Esophagus squamous epithelium (tissue), 5 donors: ENCODE measurements around the gene C1orf52. TPM values are rescaled to one million over a fixed set of nuclear protein-coding genes. Genes with fewer than 3 reads are reported as not detected.

Source experiments
- DNase-seq: peaks from one replicate; lab custom pipeline; 2025; lab: John Stamatoyannopoulos, UW
- H3K27ac ChIP-seq, 4 donors: fragments of 200-600 bp; sonication (generic); one replicate each; pipeline ENCODE4 v1.5.1; 2016 to 2019; ENCODE audit warnings: mild to moderate bottlenecking in 1 of 4
- H3K27me3 ChIP-seq, 4 donors: fragments of 200-600 bp; sonication (generic); 1 replicate in 3 of 4; 2 replicates in 1 of 4; pipeline versions ENCODE4 v1.5.1 to v1.6.0; 2017 to 2021; ENCODE audit warnings: antibody characterized with exemption in 1 of 4
- H3K36me3 ChIP-seq, 3 donors: fragments of 200-600 bp; sonication (generic); one replicate each; pipeline ENCODE4 v1.5.1; 2016 to 2019
- H3K4me1 ChIP-seq, 3 donors: fragments of 200-600 bp; sonication (generic); one replicate each; pipeline ENCODE4 v1.5.1; 2017 to 2019
- H3K4me3 ChIP-seq, 4 donors: fragments of 200-600 bp; sonication (generic); 1 replicate in 3 of 4; 2 replicates in 1 of 4; pipeline ENCODE4 v1.5.1; 2016 to 2019; ENCODE audit warnings: mild to moderate bottlenecking in 2 of 4, moderate library complexity in 1 of 4
- H3K9me3 ChIP-seq, 3 donors: fragments of 200-600 bp; sonication (generic); one replicate each; pipeline ENCODE4 v1.5.1; 2016 to 2019
- CTCF ChIP-seq, 6 experiments: fragments of 450-650 bp in 4 of 6; fragments of 200-600 bp in 2 of 6; sonication (generic) in 2 of 6; IDR thresholded peaks; one replicate each; pipeline ENCODE4 v1.5.1; 2016 to 2019; ENCODE audit warnings: antibody characterized with exemption in 6 of 6, mild to moderate bottlenecking in 4 of 6, moderate library complexity in 4 of 6
- POLR2A ChIP-seq, 4 donors: fragments of 450-650 bp; IDR thresholded peaks; one replicate each; pipeline ENCODE4 v1.6.1; 2017; ENCODE audit warnings: antibody characterized with exemption in 4 of 4, mild to moderate bottlenecking in 4 of 4, moderate library complexity in 3 of 4
- WGBS, 2 donors: methylation state at CpG; one replicate each; pipeline ENCODE4 v1.1.5; 2018; 5-methylcytosine and 5-hydroxymethylcytosine counted together
- intact Hi-C: fragments of 100-400 bp; cut with DNase I; formaldehyde crosslinking; loops from one replicate; pipeline ENCODE4 v1.15.0; 2022
- total RNA-seq, 4 donors: library from RNA; depleted of rRNA; stranded (reverse); fragments of >200 nt; gene quantifications; one replicate each; pipeline ENCODE4 v1.1.0, GENCODE V29; 2016
- donor health status: DM: yes; HTN: yes; CAD: no.

The C1orf52 gene
- total RNA-seq, 4 donors from 2014 or later = 9.1 to 15.2 (median 12.2) TPM

- no peaks in the 10 kb centered on the region for H3K36me3 ChIP-seq
- H3K9me3 ChIP-seq = no peaks in the 10 kb centered on the region
- WGBS, 2 donors = 78 to 82% methylated on average over 2 of the region's 2 CpGs
- TF ChIP-seq CTCF (IDR thresholded peaks at IDR 0.05) (no peak), POLR2A (IDR thresholded peaks at IDR 0.05) (no peak)
- H3K4me3 ChIP-seq = no peak overlapping the region
- H3K27ac ChIP-seq = no peak overlapping the region
- peaks cover 0 to 36% (median 0%) of the 10 kb centered on the region in 4 donors for H3K27me3 ChIP-seq
- intact Hi-C loops = no loop called here
- H3K4me1 ChIP-seq = peaks cover 0 to 37% (median 5%) of the 10 kb centered on the region in 3 donors
- DNase-seq = no peak
Observed at GRCh38 chr1:85203573-85204171, 55.8 kb downstream of the C1orf52 start.

GRCh38 chr1:85202864-85203255 lies 56.6 kb downstream of the C1orf52 start:
- DNase-seq = no peak
- TF ChIP-seq CTCF (IDR thresholded peaks at IDR 0.05) = no peak
- no peak for TF ChIP-seq POLR2A (IDR thresholded peaks at IDR 0.05)
- Histone ChIP-seq H3K36me3 (no peaks in the 10 kb centered on the region), H3K4me3 (no peak overlapping the region), H3K4me1 (peaks cover 0 to 45% (median 5%) of the 10 kb centered on the region in 3 donors), H3K27ac (no peak overlapping the region), H3K9me3 (no peaks in the 10 kb centered on the region), H3K27me3 (peaks cover 0 to 32% (median 0%) of the 10 kb centered on the region in 4 donors)
- intact Hi-C loops = no loop called here
- WGBS, 2 donors = 73 to 81% methylated on average over 1 to 2 of the region's 2 CpGs

GRCh38 chr1:85202092-85202863 lies 57.2 kb downstream of the C1orf52 start:
- H3K36me3 ChIP-seq = no peaks in the 10 kb centered on the region
- no peak for TF ChIP-seq POLR2A (IDR thresholded peaks at IDR 0.05)
- TF ChIP-seq CTCF (IDR thresholded peaks at IDR 0.05) = no peak
- WGBS, 2 donors = 18% methylated on average over 14 of the region's 14 CpGs
- peak overlapping the region; percentile 81 to 97 (median 90) for H3K27ac ChIP-seq
- H3K27me3 ChIP-seq = peaks cover 0 to 32% (median 0%) of the 10 kb centered on the region in 4 donors
- H3K4me1 ChIP-seq = peaks cover 0 to 51% (median 5%) of the 10 kb centered on the region in 3 donors
- intact Hi-C loops = no loop called here
- peak overlapping the region; percentile 87 to 92 (median 88) for H3K4me3 ChIP-seq
- no peaks in the 10 kb centered on the region for H3K9me3 ChIP-seq
- no peak for DNase-seq

- H3K4me3 ChIP-seq = peak overlapping the region; percentile 87 to 92 (median 88)
- no peaks in the 10 kb centered on the region for H3K9me3 ChIP-seq
- peak overlapping the region; percentile 81 to 97 (median 90) for H3K27ac ChIP-seq
- no peak for DNase-seq
- WGBS, 2 donors = 1 to 2% methylated on average over 12 to 23 of the region's 81 CpGs
- TF ChIP-seq CTCF (IDR thresholded peaks at IDR 0.05) (peak in 2 of 6 experiments; percentile 0 to 3), POLR2A (IDR thresholded peaks at IDR 0.05) (peak in 2 of 4 donors; percentile 34 to 49)
- intact Hi-C loops = no loop called here
- peaks cover 0 to 58% (median 5%) of the 10 kb centered on the region in 3 donors for H3K4me1 ChIP-seq
- no peaks in the 10 kb centered on the region for H3K36me3 ChIP-seq
- peaks cover 0 to 32% (median 0%) of the 10 kb centered on the region in 4 donors for H3K27me3 ChIP-seq
Observed at GRCh38 chr1:85201340-85202091, 57.9 kb downstream of the C1orf52 start.
